ENCODE data around the gene NCAPH2. TPM values are rescaled to one million over a fixed set of nuclear protein-coding genes. Genes with fewer than 3 reads are reported as not detected.
"Not testable (repeated sequence)": the region's sequence is repeated elsewhere in the genome, so short reads cannot be mapped to it uniquely, and the experiment has no call there.

Gene NCAPH2
- total RNA-seq, 2 experiments from 2014 or later = 143 to 152 TPM

DNA sequence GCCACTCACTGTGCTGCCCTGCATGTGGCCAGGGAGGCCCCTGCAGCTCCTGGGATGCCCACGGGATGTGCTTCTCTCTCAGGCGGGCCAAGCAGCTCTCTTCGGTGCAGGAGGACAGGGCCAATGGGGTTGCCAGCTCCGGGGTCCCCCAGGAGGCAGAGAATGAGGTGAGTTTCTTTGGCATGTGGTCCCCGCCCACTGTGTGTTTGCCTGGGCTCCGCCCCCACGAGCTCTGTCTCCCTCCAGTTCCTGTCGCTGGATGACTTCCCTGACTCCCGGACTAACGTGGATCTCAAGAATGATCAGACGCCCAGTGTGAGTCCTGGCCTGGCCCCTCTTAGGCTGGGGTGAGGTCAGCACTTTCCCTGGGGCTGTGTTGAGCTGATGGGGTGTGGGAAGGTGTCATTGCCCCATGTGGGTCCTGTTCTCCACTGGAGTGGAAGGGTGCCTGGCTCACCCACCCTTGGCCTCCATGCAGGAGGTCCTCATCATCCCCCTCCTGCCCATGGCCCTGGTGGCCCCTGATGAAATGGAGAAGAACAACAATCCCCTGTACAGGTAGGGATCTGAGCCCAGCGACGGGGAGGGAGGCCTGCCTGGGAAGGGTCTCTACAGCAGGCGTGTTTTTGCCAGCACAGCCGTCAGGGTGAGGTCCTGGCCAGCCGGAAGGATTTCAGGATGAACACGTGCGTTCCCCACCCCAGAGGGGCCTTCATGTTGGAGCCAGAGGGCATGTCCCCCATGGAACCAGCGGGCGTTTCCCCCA, 9.7 kb downstream of the NCAPH2 start:
- Mint-ChIP-seq H3K4me1 (peaks cover 6% of the 10 kb centered on the region), H3K27me3 (no peaks in the 10 kb centered on the region), H3K9me3 (no peaks in the 10 kb centered on the region), H3K4me3 (no peak overlapping the region), H3K36me3 (peaks cover 22% of the 10 kb centered on the region), H3K27ac (no peak overlapping the region)
- DNase-seq = no peak

DNA sequence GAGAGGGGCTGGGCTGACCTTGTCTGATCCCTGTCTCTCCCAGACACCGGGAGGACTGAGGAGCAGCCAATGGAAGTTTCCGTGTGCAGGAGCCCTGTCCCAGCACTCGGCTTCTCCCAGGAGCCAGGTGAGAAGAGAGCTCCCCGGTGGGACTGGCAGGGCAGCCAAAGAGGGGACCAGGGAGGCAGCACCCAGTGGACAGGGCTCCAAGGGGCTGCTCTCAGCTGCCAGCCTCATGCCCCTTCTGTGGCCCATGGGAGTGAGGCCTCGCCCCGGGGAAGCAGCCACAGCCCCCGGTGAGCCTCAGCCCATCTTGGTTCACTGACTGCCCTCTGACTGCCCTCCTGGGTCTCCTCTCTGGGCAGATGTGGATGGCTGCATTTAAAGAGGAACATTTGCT, 10.6 kb downstream of the NCAPH2 start:
- Mint-ChIP-seq H3K36me3 (peaks cover 25% of the 10 kb centered on the region), H3K27me3 (no peaks in the 10 kb centered on the region), H3K27ac (no peak overlapping the region), H3K4me3 (no peak overlapping the region), H3K9me3 (no peaks in the 10 kb centered on the region), H3K4me1 (peaks cover 7% of the 10 kb centered on the region)
- no peak for DNase-seq

DNA sequence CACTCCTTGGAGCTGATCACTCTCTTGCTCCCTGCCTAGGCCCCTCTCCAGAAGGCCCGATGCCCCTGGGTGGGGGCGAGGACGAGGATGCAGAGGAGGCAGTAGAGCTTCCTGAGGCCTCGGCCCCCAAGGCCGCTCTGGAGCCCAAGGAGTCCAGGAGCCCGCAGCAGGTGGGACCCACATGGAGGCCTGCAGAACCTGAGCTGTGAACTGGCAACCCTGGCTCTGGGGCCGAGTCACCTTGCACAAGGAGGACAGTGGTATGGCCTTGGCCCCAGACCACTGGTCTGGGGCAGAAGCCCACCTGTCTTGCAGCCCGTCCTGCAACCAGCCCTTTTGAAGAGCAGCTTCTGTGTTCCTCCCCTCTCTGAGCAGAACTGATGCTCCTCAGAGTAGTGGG, 11.1 kb downstream of the NCAPH2 start:
- Mint-ChIP-seq H3K4me3 (no peak overlapping the region), H3K9me3 (no peaks in the 10 kb centered on the region), H3K4me1 (peaks cover 7% of the 10 kb centered on the region), H3K36me3 (peaks cover 21% of the 10 kb centered on the region), H3K27me3 (no peaks in the 10 kb centered on the region), H3K27ac (no peak overlapping the region)
- no peak for DNase-seq

DNA sequence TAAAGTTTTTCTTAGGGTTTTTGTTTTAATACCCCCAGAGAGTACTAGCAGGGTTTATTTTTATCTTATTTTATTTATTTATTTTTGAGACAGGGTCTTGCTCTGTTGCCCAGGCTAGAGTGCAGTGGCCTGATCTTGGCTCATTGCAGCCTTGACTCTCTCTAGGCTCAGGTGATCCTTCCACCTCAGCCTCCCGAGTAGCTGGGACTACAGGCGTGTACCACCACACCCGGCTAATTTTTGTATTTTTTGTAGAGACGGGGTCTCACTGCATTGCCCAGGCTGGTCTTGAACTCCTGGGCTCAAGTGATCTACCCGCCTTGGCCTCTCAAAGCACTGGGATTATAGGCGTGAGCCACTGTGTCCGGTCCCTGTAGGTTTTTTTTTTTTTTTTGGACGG, 12.2 kb downstream of the NCAPH2 start:
- peaks cover 12% of the 10 kb centered on the region for H3K4me1 Mint-ChIP-seq
- not testable (repeated sequence) for H3K4me3 Mint-ChIP-seq, H3K9me3 Mint-ChIP-seq, H3K27me3 Mint-ChIP-seq, DNase-seq, H3K27ac Mint-ChIP-seq
- peaks cover 24% of the 10 kb centered on the region for H3K36me3 Mint-ChIP-seq

DNA sequence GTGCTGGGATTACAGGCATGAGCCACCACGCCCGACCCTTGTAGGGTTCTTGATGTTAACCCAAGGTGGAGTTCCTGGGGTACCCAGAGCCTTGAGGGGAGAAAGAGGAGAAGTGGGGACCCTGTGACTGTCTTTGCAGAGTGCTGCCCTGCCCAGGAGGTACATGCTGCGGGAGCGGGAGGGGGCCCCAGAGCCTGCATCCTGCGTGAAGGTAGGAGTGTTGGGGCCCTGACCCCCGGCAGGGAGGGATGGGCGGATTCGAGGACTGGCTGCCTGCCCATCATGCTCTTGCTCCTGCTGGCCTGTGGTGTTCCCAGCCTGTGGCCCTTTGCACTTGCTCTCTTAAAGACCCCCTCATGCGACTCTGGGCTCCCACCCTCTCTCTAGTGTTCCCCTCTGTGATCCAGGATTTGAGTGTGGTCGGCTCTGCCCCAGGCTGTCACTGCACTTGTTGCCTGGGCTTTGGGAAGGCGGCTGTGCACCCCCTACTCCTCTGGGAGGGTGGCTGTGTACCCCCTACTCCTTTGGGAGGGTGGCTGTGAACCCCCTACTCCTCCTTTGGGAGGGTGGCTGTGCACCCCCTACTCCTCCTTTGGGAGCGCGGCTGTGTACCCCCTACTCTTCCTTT, 12.9 kb downstream of the NCAPH2 start:
- DNase-seq = no peak
- Mint-ChIP-seq H3K4me3 (no peak overlapping the region), H3K4me1 (peaks cover 9% of the 10 kb centered on the region), H3K36me3 (peaks cover 24% of the 10 kb centered on the region), H3K27ac (no peak overlapping the region), H3K9me3 (no peaks in the 10 kb centered on the region), H3K27me3 (peaks cover 8% of the 10 kb centered on the region)

DNA sequence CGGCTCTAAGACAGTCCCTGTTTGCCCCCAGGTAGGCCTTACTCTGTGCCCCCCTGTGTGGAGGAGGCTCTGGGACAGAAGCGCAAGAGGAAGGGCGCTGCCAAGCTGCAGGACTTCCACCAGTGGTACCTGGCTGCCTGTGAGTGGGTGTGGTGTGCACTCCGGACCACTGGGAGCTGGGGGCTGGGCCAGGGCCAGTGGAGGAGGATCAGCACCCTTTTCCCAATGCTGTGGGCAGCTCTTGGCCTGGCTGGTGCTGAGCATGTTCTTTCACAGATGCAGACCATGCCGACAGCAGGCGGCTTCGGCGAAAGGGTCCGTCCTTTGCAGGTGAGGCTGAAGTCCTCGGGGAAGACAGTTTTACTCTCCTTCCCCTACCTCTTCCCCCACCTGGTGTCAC, 13.7 kb downstream of the NCAPH2 start:
- Mint-ChIP-seq H3K27ac (no peak overlapping the region), H3K9me3 (no peaks in the 10 kb centered on the region), H3K27me3 (peaks cover 8% of the 10 kb centered on the region), H3K4me1 (peaks cover 9% of the 10 kb centered on the region), H3K4me3 (no peak overlapping the region), H3K36me3 (peaks cover 25% of the 10 kb centered on the region)
- no peak for DNase-seq

DNA sequence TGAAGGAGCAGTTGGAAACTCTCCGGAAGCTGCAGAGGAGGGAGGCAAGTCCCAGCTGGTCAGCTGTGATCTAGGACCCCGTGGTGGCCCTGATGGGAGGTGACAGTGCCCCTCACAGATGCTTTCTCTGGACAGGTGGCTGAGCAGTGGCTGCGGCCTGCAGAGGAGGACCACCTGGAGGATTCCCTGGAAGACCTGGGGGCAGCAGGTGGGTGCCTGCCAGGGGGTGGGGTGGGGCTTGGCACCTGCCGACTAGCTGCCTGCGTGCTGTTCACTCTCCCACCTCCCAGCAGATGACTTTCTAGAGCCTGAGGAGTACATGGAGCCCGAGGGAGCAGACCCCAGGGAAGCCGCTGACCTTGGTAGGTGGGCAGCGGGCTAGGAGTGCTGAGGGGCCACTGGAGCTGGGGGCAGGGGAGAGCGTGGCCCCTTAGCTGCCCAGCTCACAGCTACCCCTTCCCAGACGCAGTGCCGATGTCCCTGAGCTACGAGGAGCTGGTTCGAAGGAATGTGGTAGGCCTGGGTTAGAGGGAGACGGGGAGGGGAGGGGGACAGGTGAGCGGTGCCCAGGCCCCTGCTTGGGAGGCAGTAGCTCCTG, 14.3 kb downstream of the NCAPH2 start:
- no peaks in the 10 kb centered on the region for H3K9me3 Mint-ChIP-seq
- no peak for DNase-seq
- no peak overlapping the region for H3K27ac Mint-ChIP-seq
- H3K4me3 Mint-ChIP-seq = no peak overlapping the region
- peaks cover 15% of the 10 kb centered on the region for H3K4me1 Mint-ChIP-seq
- H3K27me3 Mint-ChIP-seq = peaks cover 8% of the 10 kb centered on the region
- H3K36me3 Mint-ChIP-seq = peaks cover 30% of the 10 kb centered on the region

DNA sequence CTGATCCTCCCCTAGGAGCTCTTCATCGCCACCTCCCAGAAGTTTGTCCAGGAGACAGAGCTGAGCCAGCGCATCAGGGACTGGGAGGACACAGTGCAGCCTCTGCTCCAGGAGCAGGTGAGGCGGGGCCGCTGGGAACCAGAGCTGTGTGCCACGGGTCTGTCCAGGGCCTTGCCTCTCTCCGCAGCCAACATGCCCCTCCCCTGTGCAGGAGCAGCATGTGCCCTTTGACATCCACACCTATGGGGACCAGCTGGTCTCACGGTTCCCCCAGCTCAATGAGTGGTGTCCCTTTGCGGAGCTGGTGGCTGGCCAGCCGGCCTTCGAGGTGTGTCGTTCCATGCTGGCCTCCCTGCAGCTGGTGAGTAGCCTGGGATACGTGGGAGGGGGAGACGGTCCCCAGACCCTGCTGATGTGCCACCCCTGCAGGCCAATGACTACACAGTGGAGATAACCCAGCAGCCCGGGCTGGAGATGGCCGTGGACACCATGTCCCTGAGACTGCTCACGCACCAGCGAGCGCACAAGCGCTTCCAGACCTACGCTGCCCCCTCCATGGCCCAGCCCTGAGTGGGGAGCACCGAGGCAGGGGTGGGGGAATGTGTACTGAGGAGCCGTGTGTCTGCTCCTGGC, 14.9 kb downstream of the NCAPH2 start:
- peaks cover 8% of the 10 kb centered on the region for H3K27me3 Mint-ChIP-seq
- H3K9me3 Mint-ChIP-seq = no peaks in the 10 kb centered on the region
- no peak overlapping the region for H3K27ac Mint-ChIP-seq
- peak overlapping the region; percentile 97 for H3K4me3 Mint-ChIP-seq
- H3K4me1 Mint-ChIP-seq = peaks cover 21% of the 10 kb centered on the region
- peaks cover 36% of the 10 kb centered on the region for H3K36me3 Mint-ChIP-seq
- no peak for DNase-seq

DNA sequence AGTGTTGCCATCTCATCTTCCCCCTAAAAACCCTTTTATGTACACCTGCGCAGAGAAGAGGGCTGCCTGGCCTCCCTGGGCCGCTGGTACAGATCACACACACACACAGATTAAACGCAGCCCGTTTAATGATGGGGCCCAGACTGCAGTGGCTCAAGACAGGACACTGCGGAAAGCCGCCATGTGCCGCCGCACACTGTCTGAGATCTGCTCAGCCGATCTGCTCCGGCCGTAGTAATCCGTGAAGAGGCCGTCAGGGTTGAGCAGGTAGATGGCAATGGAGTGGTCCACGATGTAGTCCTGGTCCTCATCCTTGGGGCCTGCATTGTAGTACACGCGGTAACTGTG, 15.4 kb downstream of the NCAPH2 start:
- no peak for DNase-seq
- H3K4me1 Mint-ChIP-seq = peaks cover 26% of the 10 kb centered on the region
- no peaks in the 10 kb centered on the region for H3K9me3 Mint-ChIP-seq
- H3K4me3 Mint-ChIP-seq = peak overlapping the region; percentile 97
- H3K36me3 Mint-ChIP-seq = peaks cover 41% of the 10 kb centered on the region
- peaks cover 8% of the 10 kb centered on the region for H3K27me3 Mint-ChIP-seq
- peak overlapping the region; percentile 45 for H3K27ac Mint-ChIP-seq

DNA sequence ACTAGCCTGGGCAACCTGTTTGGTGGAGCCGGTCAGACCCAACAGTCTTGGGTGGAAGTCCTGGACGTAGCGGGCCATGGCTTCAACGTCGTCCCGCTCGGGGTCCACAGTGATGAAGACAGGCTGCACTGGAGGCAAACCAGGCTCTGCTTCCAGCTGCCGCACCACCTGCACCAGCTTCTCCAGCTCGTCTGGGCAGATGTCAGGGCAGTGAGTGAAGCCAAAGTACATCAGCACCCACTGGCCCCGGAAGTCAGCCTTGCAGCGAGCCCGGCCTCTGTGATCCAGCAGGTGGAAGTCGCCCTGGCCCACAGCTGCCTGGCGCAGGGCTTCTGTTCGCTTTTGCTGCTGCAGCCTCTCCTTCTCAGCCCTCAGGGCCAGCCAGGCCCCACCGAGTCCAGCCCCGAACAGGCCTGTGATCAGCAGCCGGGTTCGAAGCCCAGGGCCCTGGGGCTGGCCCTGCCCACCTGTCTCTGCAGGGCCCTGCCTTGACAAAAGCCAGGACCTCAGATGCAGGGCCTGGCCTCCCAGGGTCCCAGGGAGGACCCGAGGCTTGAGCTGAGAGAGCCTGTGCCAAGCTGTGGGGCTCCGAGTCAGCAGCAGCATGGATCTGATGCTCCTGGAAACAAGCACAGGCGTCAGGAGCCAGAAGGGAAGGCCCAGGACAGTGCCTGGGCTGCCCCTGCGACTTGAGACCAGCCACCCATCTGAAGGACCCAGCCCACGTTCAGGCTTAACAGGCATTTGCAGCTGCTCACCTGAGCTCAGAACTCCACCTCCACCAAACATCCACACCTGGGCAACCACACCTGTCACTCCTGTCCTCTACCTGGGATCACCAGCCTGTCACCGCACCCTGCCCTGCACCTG, 16.0 kb downstream of the NCAPH2 start:
- DNase-seq = no peak
- Mint-ChIP-seq H3K9me3 (no peaks in the 10 kb centered on the region), H3K27ac (peak overlapping the region; percentile 92), H3K27me3 (peaks cover 8% of the 10 kb centered on the region), H3K36me3 (peaks cover 46% of the 10 kb centered on the region), H3K4me1 (peaks cover 32% of the 10 kb centered on the region), H3K4me3 (peak overlapping the region; percentile 97)

DNA sequence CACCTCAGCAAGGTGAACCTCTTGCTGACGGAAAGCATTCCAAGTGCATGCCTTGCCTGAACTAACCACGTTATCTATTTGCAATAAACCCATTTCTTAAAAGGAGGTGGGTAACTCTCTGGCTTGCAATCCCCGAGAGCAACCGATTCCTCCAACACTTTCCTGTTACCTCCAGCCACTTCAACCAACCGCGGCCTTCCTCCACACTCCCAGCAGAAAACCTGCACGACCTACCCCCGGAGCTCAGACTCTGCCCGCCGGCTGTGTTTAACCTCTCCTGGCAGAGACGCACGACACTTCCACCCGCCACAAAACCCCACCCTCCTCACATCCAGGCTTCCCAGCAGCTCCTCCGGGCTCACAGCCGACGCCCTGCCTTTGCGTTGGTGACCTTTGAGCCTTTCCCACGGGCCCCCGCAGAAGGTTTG, 16.7 kb downstream of the NCAPH2 start:
- peak overlapping the region; percentile 92 for H3K27ac Mint-ChIP-seq
- no peak for DNase-seq
- no peaks in the 10 kb centered on the region for H3K9me3 Mint-ChIP-seq
- peak overlapping the region; percentile 97 for H3K4me3 Mint-ChIP-seq
- peaks cover 43% of the 10 kb centered on the region for H3K36me3 Mint-ChIP-seq
- H3K4me1 Mint-ChIP-seq = peaks cover 32% of the 10 kb centered on the region
- H3K27me3 Mint-ChIP-seq = peaks cover 8% of the 10 kb centered on the region

DNA sequence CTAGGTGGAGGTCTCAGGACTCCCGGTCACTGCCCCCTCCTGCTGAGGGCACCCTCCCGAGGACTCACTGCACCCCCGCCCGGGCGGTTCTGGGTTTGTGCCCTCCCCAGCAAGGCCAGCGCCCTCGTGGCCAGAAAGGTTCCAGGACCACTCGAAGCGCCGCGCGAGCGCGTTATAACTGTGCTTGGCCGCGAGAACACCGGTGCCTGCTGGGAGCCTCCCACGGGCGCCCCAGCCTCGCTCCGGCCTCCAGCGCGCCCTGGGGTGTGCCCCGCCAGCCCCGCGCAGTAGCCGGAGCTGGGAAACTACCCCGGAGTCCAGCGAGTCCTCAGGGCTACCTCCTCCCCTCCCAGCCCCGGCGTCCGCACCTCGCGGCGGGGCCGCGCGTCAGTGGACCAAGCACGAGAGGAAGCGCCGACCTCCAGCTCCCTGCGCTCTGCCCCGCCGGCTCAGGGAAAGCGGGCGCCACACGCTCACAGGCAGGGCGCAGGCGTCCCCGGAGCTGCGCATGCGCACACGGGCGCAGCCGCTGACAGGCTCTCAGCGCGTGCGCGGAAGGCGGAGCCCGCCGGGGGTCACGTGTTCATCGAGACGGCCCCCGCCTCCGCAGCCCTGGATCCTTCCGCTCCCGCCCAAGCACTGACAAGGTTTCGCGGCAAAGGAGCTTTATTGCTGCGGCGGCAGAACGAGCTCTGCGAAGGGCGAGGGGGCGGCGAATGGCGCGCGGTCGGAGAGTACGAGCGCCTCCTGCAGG, 17.3 kb downstream of the NCAPH2 start, which contains the start of gene SCO2:
Gene SCO2 (minus strand): TSS at position 495 of the 754 bp plus-strand sequence. CDS start 1,187 bp downstream, outside the sequence.
- peaks cover 32% of the 10 kb centered on the region for H3K4me1 Mint-ChIP-seq
- peak; percentile 99 for DNase-seq
- H3K4me3 Mint-ChIP-seq = peak within 1 kb of the TSS; percentile 97
- peaks cover 39% of the 10 kb centered on the region for H3K36me3 Mint-ChIP-seq
- peak within 1 kb of the TSS; percentile 92 for H3K27ac Mint-ChIP-seq
- H3K27me3 Mint-ChIP-seq = peaks cover 8% of the 10 kb centered on the region
- H3K9me3 Mint-ChIP-seq = no peaks in the 10 kb centered on the region

DNA sequence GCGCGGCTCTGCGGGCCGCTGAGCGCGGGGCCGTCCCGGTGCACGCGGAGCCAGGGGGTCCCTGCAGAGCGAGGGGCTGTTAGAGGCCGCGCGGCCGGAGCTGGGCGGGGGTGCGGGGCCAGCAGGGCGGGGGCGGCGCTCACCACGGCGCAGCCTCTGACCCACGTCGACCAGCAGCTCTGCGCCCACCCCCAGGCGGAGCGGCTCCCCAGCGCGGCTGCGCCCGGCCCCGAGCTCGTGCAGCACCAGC, 17.8 kb downstream of the NCAPH2 start:
- no peak for DNase-seq
- Mint-ChIP-seq H3K36me3 (peaks cover 39% of the 10 kb centered on the region), H3K4me1 (peaks cover 32% of the 10 kb centered on the region), H3K4me3 (peak overlapping the region; percentile 97), H3K9me3 (no peaks in the 10 kb centered on the region), H3K27ac (peak overlapping the region; percentile 92), H3K27me3 (peaks cover 12% of the 10 kb centered on the region)
